Activated CD8-positive, alpha-beta memory T cell treated with anti-CD3 and anti-CD28 coated beads, Interleukin-2, amount 50 U/mL, for 1 hour (primary cell): Measurements from ENCODE around the gene GAB4.

Experiments
- DNase-seq: peaks from one replicate; pipeline ENCODE4 v3.0.0-alpha.2; 2020; ENCODE audit errors: extremely low read depth

GAB4 gene

DNA sequence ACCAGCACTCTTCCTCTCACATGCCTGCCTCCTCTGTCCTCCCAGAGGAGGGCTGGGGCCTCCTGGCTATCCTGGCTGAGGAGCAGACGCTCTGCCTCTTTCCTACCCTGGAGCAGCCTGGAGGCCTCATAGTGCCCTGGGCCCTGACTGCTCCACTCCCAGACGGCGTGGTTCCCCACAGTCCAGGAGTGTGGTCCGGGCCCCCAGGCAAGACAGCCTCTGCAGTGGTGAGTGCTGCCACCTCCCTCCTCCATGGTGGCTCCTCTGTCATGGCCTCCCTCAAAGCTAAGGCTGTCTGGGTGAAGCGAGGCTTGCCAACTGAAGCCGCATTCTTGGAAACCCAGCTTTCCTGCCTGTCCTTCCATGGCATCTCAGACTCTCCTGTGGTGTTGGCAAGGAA, 19.8 kb downstream of the GAB4 start:
- no peak for DNase-seq

- no peak for DNase-seq
Measured at GRCh38 chr22:16987822-16988221, 20.2 kb downstream of the GAB4 start.

- no peak for DNase-seq
Measured at GRCh38 chr22:16975155-16975885, 32.7 kb downstream of the GAB4 start.

GRCh38 chr22:16974298-16975084, 33.5 kb downstream of the GAB4 start:
- DNase-seq = no peak

DNA sequence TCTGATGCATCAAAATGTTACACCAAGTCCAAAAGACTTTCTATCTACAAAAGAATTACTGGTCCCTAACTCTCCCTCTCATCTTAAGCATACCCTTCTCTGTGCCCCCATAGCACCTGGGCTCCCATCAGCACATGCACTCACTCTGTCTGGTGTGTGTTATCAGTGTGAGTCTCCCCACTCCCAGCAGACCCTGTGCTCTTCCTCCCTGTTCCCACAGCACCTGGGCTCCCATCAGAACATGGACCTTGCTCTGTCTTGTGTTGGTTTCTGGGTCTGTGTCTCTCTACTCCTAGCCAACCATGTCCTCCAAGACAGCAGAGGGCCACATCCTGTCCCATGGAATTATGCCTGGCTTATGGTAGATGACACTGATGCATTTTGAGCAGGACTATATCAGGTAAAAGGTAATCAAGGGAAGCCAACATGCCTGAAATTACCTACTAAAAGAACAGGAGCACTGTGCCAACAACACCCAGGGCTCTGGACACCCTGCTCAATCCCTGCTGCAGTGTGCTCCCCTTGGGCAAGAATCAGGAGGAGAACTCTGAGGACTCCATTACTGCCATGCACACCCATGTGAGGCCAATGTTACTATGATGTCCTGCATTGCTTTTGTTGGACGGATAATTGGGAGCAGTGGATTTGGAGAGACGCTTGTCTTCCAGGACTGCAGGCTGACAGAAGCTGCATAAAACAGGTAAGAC, 34.3 kb downstream of the GAB4 start:
- no peak for DNase-seq

DNA sequence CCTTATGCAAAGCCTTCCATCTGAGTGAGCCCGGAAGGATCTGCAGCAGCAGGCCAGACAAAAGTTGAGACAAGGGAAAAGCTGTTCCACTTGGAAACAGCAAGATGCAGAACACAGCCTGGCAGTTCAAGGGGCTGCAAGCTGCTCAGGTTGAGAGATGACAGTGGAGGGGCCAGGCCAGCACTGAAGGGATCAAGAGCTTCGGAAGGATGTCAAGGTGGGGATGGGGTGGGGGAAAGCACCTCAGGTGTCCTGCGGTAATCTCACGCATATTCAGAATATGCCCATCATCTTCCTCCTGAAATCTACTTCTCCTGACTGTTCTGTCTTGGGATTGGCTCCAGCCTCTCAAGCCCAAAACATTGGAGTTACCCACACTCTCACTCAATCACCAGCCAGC, 35.7 kb downstream of the GAB4 start:
- no peak for DNase-seq

GRCh38 chr22:16970446-16970845, 37.6 kb downstream of the GAB4 start:
- no peak for DNase-seq

DNA sequence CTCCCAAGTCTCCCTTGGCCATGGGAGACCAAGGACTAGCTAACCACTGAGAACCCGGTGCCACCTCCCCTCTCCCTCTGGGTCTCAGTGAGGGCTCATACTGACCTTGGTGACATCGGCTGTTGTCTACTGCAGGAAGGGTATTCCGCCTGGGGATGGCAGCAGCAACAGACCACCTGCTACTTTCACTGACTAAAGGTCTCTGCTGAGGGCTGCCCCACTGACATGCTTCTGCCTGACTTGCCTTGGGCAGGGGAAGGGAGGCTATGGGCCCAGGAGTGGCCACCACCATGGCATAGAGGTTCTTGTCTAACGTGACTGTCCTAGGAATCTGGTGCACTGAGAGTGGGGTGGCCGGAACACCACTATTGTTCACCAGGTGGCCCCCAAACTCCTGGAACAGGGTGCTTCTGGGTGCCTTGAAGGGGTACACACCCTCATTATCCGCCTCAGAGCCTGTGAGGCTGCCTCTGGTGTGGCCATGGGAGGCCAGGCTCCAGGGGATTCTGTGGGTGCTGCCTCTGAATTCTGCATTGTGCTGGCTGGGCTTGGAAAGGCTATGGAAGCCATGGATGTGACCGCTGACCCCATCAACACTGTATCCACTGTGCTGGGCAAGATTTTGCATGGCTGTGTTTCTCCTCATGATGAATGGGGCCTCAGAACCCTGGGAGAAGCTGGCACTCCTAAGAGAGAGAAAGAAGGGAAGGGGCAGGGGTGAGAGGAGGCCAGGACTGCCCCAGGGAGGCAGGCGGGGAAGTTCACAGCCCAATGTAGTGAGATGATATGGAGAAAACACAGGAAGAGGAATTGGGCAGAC, 38.3 kb downstream of the GAB4 start:
- no peak for DNase-seq

- DNase-seq = no peak
Measured at GRCh38 chr22:16968218-16968595, 39.8 kb downstream of the GAB4 start.

GRCh38 chr22:16967453-16968217, 40.4 kb downstream of the GAB4 start:
- DNase-seq = no peak

DNA sequence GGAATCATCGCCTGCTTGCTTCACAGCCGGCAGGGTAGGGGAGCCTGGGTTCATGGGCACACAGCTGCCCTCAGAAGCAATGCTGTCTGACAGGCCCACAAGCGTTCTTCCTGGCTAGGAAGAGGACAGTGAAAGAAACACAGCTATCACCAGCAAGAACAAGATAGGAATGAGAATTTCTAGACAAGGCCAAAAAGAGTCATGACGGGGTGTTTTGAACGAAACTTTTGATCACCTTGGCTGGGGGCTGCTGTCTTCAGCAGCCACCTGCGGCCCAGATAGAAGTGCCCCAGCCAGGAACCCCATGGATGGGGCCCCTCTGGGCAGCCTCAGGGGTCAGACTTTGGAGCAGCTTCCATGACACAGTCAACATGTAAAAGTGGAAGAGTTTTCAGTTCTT, 41.8 kb downstream of the GAB4 start:
- DNase-seq = no peak

- DNase-seq = no peak
Measured at GRCh38 chr22:16965560-16965959, 42.5 kb downstream of the GAB4 start.

DNA sequence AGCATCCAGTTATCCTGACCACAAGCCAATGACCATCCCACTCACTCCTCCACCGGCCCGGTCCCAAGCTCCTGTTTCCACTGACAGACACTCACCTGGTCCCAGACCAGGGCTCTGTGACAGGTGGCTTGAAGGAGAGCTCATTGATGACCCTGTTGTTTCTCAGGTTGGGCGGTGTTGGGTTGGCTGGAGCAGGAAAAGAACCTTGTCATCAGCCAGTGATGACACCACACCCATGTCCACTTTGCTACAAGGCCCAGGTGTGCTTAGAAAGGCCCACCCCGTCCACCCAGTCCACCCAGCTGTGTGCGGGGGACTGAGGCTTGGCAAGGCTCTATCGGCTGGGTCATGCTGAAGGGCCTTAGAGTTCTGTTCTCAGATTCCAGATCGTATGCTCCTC, 42.9 kb downstream of the GAB4 start:
- no peak for DNase-seq

GRCh38 chr22:16964366-16964765, 43.7 kb downstream of the GAB4 start:
- no peak for DNase-seq

- DNase-seq = no peak
Measured at GRCh38 chr22:16963189-16963945, 44.7 kb downstream of the GAB4 start.

DNA sequence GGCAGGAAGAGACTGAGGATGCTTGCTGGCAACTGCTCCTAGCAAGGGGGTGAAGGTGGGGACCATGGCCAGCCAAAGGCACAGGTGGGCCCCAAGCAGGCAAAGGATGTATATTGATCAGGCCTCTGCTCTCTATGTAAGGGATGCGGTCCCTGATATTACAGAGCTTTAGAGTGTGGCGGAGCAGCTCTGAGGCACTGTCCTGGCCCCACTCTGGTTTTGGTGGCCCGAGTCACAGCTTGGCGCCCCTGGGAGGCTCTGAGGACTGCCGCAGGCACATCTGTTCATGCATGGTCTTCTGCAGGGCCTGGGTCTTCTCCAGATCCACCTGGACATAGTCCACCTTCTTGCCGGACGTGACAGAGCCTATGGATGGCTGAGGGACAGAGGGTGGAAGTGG, 45.5 kb downstream of the GAB4 start:
- no peak for DNase-seq

DNA sequence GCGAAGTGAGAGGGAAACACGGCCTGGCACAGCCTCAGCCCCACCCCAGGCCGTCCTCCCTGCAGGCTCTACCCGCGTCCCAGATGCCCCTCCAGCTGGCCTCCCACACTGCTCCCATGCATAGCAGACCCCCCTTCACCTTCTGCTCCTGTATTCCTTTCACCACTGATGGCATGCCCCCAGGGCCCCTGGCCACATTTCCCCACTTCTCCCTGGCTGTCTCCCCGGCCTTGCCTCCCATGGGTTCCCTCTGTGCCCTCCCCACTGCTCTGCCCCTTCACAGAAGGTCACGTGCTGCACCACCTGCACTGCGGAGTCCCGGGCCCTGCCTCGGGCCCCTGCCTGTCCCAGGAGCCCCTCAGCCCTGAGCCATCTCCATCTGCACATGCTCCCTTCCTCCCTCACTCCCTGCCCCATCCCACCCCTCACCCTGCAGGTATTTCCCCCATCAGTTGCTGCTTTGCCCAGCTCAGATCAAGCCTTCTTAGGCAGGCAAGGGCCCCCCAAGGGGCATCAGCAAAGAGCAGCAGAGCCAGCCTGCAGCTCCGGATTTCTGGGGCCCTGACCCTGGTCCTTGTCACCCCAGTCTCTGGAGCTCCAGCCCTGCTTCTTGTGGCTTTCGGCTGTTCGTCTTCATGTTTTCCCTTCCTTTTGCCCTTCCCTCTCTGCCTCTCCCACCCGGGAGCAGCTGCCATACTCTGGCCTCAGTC, 46.4 kb downstream of the GAB4 start:
- no peak for DNase-seq

DNA sequence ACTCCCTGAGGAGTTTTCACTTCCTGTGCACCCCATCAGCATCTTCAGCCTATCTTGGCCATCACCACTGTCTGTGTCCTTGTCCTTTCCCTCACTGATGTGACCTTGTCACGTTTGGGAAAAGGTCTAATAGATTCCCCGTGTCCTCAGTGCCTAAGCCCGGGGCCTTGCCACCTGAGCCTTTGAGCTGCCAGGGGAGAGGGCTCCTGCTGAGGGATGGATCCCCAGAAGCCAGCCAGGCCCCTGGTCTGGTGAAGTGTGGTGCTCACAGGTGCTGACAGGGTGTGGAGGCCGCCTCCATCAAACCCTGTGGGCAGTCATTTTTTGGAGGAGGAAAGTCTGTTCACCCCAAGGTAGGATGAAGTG, 47.2 kb downstream of the GAB4 start:
- no peak for DNase-seq

- DNase-seq = no peak
Measured at GRCh38 chr22:16960220-16960883, 47.7 kb downstream of the GAB4 start.
